Measurements from ENCODE around the gene DNAAF5.
"Not testable (repeated sequence)": the region's sequence is repeated elsewhere in the genome, so short reads cannot be mapped to it uniquely, and the experiment has no call there.

DNAAF5 gene

GRCh38 chr7:730501-731439 lies 4.3 kb downstream of the DNAAF5 start:
- DNase-seq (ENCODE audit: low read depth), result no peak

DNA sequence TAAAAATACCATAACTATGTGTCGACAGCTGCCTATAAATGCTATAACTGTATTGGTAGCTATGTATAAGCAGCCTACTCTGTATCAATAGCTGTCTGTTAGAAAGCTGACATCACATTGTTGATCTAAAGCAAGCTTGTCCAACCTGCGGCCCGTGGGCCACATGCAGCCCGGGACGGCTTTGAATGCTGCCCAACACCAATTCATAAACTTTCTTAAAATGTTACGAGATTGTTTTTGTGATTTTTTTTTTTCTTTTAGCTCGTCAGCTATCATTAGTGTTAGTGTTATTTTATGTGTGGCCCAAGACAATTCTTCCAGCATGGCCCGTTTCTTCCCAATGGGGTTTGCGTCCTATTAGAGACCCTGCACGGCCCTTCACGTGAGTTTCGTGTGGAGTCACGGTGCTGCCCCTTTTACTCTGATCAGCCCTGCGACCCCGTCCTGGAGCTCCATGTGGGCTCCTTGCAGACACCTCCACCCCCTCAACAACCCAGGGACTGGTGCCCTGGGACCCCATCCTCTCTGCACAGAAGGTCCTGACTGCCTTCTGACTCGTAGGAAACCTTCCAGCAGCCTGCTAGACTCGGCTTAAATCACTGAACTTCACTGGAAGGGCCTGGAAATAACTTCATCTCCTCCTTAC lies 5.1 kb downstream of the DNAAF5 start:
- no peak for DNase-seq (ENCODE audit: low read depth)

DNA sequence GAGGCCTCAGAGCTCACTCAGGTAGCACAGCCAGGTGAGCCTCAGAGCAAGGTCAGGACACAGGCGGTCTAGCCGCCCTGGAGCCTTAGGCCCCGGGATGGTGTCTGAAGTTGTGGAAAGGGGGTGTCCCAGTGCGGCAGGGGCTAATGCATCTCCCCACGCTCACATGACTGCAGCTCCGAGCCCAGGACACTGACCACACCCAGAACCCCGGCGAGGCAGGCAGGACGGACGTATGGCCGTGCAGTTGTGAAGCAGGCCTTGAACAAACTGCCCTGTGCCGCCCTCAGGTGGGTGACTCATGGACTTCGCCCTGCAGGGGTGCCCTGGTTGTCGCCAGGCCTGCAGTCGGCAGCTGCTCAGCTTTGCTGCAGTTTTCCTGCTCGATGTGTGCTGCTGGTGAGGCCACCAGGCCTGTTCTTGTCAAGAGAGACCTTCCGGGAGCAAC lies 5.6 kb downstream of the DNAAF5 start:
- DNase-seq (ENCODE audit: low read depth), result no peak

DNA sequence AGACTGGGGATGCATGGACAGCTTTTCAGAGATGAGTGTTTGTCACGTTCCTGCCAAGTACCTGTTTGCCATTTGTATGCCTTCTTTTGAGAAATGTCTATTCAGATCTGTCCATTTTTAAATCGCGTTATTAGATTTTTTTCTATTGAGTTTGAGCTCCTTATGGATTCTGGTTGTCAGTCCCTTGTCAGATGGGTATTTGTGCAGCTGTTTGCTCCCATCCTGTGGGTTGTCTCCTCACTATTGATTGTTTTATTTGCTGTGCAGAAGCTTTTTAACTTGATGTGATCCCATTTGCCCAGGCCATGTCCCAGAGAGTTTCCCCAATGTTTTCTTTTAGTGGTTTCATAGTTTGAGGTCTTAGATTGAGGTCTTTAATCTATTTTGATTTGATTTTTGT lies 6.1 kb downstream of the DNAAF5 start:
- no peak for DNase-seq (ENCODE audit: low read depth)

DNA sequence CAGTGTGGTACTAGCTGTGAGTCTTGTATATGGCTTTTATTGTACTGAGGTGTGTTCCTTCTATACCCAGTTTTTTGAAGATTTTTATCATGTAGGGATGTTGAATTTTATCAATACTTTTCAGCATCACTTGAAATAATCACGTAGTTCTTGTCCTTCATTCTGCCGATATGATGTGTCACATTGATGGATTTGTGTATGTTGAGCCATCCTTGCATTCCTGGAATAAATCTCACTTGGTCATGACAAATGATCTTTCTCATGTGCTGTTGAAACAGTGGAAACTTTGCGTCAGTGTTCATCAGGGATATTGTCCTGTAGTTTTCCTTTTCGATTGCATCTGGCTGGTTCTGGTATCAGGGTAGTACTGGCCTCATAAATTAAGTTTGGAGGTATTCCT lies 7.7 kb downstream of the DNAAF5 start:
- no peak for DNase-seq (ENCODE audit: low read depth)

- no peak for DNase-seq (ENCODE audit: low read depth)
These were observed 8.3 kb downstream of the DNAAF5 start for GRCh38 chr7:734808-735207.

DNA sequence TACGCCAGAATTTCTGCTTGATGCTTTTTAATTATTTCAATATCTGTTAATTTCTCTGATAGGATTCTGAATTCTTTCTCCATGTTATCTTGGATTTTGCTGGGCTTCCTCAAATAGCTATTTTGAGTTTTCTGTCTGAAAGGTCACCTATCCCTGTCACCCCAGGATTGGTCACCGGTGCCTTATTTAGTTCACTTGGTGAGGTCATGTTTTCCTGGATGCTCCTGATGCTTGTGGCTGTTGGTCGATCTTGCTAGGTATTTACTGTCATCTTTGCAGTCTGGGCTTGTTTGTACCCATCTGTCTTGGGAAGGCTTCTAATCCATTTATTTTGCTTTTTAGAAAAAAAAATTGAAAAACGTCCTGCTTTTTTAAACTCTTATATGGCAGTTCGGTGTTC lies 11.7 kb downstream of the DNAAF5 start:
- DNase-seq (ENCODE audit: low read depth), result no peak

GRCh38 chr7:738723-739454 lies 12.4 kb downstream of the DNAAF5 start:
- no peak for DNase-seq (ENCODE audit: low read depth)

DNA sequence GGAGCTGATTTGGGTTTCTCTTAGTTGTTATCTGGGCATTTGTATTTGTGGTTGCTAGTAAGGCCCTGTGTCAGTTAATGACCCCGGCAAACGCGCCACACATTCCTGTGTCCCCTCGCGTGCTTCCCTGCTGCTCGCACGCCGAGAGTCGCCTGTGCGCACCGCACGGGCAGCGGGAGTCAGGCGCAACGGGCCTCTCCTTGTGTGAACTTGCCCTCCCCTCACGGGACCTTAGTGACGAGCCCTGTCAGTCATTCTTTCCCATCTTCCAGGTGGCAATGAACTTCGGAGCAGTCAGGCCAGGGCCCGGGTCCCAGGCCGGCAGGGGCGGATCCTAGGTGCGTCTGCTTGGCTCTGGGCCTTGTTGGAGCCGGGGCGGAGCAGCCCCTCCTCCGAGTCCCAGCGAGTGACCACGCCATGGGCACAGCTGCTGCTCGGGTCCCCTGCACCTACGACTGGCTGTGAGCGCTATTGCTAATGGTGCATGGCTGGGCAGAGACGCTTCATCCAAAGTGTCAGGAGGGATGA lies 13.0 kb downstream of the DNAAF5 start:
- no peak for DNase-seq (ENCODE audit: low read depth)

DNA sequence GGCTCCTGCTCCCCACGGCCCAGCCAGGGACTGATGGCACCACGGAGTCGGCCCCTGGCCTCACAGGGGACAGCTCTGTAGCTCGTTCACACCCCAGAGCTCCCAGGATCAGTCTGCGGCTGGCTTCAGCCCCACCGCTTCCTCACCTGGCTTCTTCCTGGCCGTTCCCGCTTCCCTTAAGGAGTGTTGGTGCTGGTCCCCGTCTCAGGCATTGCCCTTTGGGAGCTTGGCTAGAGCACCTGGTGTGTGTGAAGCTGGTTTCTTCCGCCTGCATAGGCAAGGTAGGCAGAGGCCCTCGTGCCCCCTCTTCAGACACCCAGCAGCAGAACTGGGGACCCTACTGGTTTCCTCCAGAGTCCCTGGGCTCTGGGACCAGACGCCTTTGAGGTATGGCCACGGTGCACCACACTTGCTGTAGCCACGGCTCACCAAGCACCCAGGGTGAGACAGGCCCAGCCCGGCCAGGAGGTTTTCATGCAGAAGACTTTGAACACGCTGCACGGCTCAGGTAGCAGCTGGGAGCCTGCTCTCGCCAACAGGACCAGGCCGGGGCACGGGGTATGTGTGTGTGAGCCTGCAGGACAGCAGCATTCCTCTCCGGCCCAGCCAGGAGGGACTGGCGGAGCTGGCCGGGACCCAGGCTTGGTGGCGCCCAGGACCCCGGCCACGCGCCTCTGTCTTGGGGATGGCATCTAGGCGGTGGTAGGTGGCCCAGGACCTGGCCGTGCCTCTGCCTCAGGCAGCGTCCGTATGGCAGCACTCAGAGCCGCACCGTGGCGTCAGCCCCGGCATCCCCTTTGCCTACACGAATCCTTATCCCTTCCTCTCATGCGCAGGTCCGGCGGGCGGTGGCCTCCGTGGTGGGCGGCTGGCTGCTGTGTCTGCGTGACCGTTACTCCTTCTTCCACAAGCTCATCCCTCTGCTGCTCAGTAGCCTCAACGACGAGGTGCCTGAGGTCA lies 13.8 kb downstream of the DNAAF5 start:
- DNase-seq (ENCODE audit: low read depth), result no peak

DNA sequence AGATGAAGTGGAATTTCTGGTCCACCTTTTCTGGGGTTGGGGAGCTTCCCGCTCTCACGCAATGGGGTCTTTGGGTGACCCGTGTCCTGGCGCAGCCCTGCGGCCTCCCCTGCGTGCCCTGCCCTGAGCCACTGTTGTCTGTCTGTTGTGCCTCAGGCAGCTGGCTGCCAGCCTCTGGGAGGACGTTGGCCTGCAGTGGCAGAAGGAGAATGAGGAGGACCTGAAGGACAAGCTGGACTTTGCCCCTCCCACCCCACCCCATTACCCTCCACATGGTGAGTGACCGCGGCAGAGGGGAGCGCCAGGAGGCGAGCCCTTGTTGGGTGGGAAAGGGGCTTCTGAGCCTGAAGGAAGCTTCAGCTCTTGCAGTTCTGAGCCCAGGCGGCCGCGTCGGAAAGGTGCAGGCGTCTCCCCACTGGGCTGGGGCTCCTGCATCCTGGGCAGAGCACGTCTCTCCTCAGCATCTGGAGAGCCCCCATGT lies 14.7 kb downstream of the DNAAF5 start:
- no peak for DNase-seq (ENCODE audit: low read depth)

GRCh38 chr7:741850-742249 lies 15.4 kb downstream of the DNAAF5 start:
- DNase-seq (ENCODE audit: low read depth), result no peak

GRCh38 chr7:742791-743190 lies 16.3 kb downstream of the DNAAF5 start:
- no peak for DNase-seq (ENCODE audit: low read depth)

- peak; percentile 12 for DNase-seq (ENCODE audit: low read depth)
These were observed 17.0 kb downstream of the DNAAF5 start for GRCh38 chr7:743341-744127.

GRCh38 chr7:744128-744520 lies 17.6 kb downstream of the DNAAF5 start:
- not testable (repeated sequence) for DNase-seq (ENCODE audit: low read depth)

DNA sequence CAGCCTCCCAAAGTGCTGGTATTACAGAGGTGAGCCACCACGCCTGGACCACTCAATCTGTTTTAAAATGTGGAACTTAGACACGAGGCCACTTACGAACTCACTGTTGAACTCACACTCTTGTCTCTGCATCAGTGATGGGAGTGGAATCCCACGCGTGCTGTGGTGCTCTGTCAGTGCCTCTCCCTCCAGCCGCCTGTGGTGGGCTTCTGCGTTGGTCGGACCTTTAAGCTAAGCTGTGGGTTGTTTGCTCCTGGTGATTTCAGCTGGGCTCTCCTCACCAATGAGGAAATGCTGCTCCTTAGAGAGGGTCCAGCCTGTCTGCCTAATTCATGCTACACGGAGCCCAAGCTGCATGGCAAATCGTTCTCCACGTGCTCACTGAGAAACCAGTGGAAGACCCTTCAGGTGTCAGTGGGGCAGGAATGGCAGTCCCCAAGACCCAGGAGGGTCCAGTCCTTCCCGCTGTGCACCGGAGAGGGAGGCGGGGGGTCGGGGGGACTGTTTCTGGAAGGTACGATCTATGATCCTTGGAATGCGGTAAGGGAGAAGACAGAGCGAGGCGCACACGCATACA lies 18.4 kb downstream of the DNAAF5 start:
- no peak for DNase-seq (ENCODE audit: low read depth)

DNA sequence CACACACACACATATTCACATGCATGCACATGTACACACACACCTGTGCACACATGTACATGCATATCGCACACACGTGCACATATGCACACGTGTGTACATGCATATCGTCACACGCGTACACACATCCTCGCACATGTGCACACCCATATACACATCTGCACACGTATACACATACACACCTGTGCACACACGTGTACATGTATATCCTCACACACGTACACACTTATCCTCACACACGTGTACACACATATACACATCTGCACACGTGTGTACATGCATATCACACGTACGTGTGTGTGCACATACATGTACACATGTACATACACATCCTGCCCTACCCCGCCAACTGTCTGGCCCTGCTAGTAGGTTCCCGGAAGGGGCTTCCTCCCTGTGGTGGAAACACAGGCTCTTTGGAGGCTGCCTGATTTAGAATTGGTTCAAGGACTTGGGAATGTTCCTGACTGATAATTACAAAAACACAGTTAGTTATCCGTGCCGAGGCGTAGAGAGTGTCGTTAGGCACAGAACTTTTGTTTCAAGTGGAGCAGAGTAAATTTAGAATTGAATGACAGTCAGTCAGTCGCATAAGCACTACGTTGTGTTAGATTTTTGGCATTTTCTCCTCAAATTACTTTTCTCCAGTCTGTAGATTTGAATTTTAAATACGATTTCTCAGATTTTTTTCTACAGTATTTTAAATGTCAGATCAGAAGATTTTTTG lies 19.1 kb downstream of the DNAAF5 start:
- no peak for DNase-seq (ENCODE audit: low read depth)

GRCh38 chr7:746155-747061 lies 19.9 kb downstream of the DNAAF5 start:
- no peak for DNase-seq (ENCODE audit: low read depth)

Measured in iris pigment epithelial cell (primary cell).